NCI-H524 (cell line): ENCODE results near the gene KRTAP4-1.
"Not testable (repeated sequence)": the region's sequence is repeated elsewhere in the genome, so short reads cannot be mapped to it uniquely, and the experiment has no call there.

Source experiments
- DNase-seq, 2 experiments: peaks; one replicate each; lab custom pipeline; 2025; lab: John Stamatoyannopoulos, UW

KRTAP4-1 gene

DNA sequence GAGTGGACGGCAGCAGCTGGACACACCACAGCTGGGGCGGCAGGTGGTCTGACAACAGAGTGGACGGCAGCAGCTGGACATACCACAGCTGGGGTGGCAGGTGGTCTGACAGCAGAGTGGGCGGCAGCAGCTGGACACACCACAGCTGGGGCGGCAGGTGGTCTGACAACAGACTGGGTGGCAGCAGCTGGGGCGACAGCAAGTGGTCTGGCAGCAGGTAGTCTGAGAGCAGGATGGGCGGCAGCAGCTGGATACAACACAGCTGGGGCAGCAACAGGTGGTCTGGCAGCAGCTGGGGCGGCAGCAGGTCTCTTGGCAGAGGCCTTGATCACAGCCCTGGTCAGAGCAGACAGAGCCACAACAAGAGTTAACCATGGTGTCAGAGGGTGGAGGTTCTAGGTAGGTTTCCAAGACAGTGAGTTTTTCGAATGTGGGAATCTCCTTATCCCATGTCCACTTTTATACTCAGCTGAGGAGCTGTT lies at the start of gene KRTAP4-1:
Gene KRTAP4-1 (minus strand): TSS at position 432 of the 482 bp plus-strand sequence. CDS start 57 bp downstream, at position 375.
- no peak for DNase-seq

DNA sequence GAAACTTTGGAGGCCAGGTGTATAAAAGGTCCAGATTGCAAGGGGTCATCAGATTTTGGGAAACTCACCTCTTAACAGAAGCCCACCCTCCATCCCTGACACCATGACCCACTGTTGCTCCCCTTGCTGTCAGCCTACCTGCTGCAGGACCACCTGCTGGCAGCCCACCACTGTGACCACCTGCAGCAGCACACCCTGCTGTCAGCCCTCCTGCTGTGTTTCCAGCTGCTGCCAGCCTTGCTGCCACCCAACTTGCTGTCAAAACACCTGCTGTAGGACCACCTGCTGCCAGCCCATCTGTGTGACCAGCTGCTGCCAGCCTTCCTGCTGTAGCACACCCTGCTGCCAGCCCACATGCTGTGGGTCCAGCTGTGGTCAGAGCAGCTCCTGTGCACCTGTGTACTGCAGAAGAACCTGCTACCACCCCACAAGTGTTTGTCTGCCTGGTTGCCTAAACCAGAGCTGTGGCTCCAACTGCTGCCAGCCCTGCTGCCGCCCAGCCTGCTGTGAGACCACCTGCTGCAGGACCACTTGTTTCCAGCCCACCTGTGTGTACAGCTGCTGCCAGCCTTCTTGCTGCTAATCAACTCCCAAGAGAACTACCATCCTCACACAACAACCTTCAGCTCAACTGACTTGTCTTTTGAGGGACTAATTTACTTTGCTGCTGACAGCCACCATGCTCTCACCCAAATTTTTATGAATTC lies 47.8 kb upstream of the KRTAP4-1 start, which contains the start of gene KRTAP9-3:
Gene KRTAP9-3 (plus strand): TSS at position 51 of the 707 bp plus-strand sequence. CDS start 53 bp downstream, at position 104.
- not testable (repeated sequence) for DNase-seq

DNA sequence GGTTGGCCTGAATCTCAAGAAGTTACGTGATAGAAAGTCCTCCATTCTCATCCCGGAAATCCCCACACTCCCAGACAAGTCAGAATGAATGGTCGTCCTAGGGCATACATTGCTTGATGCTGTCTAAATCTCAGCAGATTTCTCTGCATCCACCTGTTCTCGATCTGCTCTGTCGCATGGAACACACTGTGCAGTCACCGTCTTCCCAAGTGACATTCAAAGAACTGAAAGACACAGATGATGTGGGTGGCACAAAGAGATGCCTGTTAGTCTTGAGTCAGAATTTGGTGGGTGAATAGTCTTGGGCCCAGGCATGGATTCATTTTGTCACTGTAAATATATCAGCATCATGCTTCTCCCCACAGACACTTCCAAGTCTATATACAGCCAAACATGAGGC lies 47.0 kb upstream of the KRTAP4-1 start:
- DNase-seq: no peak

DNA sequence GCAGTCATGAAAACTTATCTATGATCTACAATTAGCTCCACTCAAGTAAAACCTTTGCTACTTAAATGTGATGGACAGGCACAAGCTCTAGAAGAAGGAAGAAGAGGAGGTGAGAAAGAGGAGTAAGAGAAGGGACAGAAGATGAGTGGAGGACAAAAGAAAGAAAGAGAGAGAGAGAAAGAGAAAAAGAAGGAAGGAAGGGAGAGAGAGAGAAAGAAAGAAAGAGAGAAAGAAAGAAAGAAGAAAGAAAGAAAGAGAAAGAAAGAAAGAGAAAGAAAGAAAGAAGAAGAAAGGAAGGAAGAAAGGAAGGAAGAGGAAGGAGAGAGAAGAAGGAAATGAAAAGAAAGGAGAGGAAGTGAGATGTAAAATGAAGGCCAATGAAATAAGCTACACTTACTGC lies 45.4 kb upstream of the KRTAP4-1 start:
- DNase-seq: no peak

DNA sequence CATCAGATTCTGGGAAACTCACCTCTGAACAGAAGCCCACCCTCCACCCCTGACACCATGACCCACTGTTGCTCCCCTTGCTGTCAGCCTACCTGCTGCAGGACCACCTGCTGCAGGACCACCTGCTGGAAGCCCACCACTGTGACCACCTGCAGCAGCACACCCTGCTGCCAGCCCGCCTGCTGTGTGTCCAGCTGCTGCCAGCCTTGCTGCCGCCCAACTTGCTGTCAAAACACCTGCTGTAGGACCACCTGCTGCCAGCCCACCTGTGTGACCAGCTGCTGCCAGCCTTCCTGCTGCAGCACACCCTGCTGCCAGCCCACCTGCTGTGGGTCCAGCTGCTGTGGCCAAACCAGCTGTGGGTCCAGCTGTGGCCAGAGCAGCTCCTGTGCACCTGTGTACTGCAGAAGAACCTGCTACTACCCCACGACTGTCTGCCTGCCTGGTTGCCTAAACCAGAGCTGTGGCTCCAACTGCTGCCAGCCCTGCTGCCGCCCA lies 41.9 kb upstream of the KRTAP4-1 start, which contains the start of gene KRTAP9-2:
Gene KRTAP9-2 (plus strand): TSS at position 51 of the 498 bp plus-strand sequence. CDS start 7 bp downstream, at position 58.
- not testable (repeated sequence) for DNase-seq

DNA sequence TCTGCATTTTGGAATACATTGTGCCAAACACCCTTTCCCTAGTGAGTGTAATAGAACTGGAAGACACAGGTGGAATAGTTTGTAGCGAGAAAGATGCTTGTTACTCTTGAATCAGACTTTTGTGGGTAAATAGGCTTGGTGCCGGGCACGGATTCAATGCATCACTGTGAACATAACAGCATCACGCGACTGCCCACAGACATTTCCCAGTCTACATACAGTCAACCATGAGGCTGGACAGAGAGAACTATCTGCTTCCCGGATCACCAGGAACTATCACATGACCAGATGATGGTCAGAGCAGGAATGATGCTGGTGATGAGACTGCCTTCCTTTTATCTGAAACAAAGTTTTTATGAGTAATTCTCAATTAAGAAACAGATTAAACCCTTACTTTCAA lies 41.3 kb upstream of the KRTAP4-1 start:
- DNase-seq: no peak

DNA sequence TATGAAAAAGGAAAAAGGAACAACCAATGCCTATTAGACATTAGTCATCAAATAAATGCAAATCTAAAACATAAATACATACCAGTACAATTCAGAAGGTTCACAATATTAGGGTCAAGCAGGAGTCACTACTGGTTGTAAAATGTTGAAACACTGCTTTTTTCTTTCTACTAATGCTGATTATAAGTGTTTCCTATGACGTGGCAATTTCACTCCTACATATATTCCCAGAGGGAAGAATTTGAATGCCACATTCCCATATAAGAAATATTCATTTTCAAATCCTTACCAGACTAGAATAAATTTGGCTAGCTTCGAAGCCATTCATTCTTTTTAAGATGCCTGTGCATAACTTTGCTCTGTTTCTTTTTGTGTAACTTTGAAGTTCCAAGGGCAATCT lies 39.1 kb upstream of the KRTAP4-1 start:
- DNase-seq: no peak

DNA sequence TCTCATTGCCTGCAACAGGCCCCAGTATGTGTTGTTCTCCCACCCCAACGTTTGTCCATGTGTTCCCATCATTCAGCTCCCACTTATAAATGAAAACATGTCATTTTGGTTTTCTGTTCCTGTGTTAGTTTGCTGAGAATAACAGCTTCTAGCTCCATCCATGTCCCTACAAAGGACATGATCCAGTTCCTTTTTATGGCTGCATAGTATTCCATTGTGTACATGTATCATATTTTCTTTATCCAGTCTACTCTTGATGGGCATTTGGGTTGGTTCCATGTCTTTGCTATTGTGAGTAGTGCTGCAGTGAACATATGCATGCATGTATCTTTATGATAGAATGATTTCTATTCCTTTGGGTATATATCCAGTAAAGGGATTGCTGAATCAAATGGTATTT lies 31.0 kb upstream of the KRTAP4-1 start:
- no peak for DNase-seq

DNA sequence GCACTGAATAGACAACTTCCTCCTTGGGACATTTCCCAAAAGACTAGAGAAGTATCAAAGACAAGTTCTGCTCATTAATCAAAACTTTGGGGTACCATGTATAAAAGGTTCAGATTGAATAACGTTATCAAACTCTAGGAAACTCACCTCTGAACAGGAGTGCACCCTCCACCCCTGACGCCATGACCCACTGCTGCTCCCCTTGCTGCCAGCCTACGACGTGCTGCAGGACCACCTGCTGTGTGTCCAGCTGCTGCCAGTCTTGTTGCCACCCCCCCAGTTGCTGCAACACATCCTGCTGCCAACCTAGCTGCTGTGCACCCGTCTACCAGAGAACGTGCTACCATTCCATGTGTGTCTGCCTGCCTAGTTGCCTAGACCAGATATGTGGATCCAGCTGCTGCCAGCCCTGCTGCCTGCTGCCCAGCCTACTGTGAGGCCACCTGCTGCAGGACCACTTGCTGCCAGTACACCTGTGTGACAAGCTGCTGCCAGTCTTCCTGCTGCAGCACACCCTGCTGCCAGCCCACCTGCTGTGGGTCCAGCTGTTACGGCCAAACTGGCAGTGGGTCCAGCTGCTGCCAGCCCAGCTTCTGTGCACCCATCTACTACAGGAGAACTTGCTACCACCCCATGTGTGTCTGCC lies 27.9 kb upstream of the KRTAP4-1 start:
- peak in 1 of 2 experiments; percentile 8 for DNase-seq

DNA sequence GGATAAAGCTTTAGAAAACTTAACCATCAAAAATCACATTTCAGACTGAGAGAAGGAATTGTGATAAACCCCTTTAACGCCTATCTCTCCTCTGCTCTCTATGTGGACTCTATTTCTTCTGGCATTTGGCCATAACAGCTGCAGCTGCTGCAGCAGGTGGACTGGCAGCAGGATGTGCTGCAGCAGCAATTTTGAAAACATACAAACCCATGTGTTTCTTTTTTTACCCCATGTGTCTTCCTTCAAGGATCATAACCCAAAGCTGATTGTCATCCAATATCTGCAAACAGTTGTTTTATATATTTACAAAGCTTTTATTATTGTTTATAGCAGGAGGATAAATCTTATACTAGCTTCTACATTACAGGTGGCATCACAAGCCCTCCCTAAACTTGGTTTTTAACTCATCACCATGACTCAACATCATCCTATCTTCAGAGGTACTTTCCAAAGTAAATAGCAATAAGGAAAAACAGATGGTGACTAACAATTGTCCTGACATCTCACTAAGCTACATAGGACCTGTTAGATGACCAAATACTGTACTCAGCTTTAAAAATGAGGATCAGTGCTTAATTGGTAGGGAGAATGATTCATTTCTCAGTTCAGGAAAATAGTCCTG lies 27.2 kb upstream of the KRTAP4-1 start:
- no peak for DNase-seq

DNA sequence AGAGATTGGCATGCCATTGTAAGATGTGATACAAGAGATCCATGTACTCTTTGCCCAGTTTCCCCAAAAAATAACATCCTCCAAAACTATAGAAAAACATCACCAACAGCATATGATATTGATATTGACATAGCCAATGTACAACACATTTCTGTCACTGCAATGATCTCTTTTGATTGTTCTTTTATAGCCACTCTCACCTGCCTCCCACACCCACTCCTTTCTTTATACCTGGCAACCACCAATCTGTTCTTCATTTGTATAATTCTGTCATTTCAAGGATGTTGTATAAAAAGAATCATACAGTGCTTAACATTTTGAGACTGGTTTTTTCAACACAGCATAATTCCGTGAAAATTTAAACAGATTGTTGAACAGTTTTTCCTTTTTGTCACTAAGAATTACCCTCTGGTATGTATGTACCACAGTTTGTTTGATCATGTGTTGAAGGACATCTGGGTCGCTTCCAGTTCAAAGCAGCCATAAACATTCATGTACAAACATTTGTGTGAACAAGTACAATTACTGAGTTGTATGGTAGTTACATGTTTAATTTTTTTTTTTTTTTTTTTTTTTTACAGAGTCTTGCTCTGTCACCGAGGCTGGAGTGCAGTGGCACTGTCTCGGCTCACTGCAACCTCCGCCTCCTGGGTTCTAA lies 14.8 kb upstream of the KRTAP4-1 start:
- no peak for DNase-seq

DNA sequence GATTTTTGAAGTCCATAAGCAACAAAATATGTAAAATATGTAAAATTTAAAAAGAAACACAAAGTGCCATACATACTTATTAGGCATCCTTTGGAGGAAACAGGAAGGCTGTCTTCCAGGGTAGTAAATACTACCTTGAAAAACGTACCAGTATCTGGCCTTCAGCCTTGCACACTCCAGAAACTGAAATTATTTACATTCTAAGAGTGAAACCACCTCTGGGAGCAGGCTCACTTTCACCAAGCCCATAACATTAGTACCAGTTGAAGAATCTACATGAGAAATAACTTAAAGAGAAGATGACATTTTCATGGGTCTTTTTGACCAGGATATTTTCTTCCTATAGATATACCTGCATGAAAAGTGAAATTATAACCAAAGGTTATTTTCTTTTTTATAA lies 11.4 kb upstream of the KRTAP4-1 start:
- no peak for DNase-seq

DNA sequence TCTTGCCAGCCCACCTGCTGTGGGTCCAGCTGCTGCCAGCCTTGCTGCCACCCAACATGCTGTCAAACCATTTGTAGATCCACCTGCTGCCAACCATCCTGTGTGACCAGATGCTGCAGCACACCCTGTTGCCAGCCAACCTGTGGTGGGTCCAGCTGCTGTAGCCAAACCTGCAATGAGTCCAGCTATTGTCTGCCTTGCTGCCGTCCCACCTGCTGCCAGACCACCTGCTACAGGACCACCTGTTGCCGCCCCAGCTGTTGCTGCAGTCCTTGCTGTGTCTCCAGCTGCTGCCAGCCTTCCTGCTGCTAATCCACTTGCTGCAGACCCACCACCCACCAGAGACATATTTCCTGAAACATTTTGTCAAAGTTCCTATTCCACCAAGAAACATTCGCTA lies 5.6 kb upstream of the KRTAP4-1 start:
- DNase-seq: no peak

DNA sequence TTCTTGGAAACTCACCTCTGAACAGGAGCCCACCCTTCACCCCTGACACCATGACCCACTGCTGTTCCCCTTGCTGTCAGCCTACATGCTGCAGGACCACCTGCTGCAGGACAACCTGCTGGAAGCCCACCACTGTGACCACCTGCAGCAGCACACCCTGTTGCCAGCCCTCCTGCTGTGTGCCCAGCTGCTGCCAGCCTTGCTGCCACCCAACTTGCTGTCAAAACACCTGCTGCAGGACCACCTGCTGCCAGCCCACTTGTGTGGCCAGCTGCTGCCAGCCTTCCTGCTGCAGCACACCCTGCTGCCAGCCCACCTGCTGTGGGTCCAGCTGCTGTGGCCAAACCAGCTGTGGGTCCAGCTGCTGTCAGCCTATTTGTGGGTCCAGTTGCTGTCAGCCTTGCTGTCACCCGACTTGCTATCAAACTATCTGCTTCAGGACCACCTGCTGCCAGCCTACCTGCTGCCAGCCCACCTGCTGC lies 5.2 kb upstream of the KRTAP4-1 start, which contains the start of gene KRTAP9-1:
Gene KRTAP9-1 (plus strand): TSS at position 51 of the 482 bp plus-strand sequence. CDS start 0 bp downstream, at position 51.
- DNase-seq: not testable (repeated sequence)

DNA sequence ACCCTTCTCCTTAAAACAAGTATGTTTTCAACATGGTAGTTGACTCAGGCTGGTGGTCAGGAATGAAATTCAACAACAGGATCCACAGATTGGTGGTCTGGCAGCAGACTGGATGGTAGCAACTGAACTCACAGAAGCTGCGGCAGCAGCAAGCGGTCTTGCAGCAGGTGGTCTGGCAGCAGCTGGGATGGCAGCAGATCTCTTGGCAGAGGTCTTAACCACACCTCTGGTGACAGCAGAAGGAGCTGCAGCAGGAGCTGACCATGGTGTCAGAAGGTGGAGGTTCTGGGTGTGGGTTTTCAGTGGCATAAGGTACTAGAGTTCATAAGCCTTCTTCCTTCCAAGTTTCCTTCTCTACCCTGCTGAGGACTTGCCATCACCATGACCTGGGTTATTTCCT lies 2.2 kb upstream of the KRTAP4-1 start:
- no peak for DNase-seq

DNA sequence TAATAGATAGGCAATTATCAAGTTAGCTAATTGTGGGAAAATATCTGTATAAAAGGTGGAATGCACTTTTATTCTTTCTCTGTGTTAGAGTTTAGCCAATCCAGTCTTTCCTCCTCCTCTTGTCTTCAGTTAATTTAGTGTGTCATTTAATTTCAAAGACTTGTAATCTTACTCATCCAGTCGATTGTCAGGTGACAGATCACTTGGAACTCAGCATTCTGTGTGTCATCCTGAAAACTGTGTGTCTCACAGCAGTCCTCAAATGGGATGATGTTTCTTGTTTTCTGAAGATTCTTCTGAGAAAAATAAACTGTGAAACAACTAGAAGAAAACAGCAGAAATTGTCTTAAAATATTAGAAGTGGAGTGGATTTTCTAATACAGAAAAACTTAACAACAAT lies 290 bp upstream of the KRTAP4-1 start:
- no peak for DNase-seq

DNA sequence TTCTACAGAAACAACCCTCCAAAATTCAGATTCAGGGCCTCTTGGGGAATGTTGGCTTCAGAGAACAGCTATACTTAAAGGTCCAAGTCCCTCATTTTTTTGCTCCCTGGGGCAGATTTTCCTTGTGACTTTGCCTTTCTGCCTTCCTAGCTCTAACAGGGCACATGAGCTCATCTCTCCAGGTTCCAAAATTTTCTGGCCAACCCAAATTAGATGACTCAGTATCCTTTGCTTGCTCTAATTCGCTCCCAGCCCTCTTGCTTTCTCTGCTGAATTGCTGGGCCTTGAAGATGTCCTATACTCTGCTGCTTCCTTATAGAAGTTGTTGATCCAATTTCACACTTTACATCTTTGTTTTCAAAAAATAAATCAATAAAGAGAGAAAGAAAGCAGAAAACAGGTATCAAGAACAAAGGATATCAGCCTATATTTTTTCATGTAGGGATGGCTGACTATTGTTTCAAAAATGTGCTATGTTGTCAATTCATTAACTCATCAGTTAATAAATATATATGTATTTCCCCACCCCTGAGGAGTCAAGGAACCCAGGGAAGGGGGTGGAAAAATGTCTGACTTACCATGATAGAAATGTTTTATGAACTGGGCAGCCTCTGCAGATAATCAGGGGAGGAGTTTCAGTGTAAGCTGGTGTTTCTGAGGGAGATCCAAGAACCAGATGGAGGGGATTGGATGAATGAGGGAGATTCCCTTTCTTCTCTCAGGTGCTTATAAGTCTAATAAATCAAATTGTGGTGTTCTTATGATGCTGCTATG lies 5.7 kb downstream of the KRTAP4-1 start:
- DNase-seq: no peak

DNA sequence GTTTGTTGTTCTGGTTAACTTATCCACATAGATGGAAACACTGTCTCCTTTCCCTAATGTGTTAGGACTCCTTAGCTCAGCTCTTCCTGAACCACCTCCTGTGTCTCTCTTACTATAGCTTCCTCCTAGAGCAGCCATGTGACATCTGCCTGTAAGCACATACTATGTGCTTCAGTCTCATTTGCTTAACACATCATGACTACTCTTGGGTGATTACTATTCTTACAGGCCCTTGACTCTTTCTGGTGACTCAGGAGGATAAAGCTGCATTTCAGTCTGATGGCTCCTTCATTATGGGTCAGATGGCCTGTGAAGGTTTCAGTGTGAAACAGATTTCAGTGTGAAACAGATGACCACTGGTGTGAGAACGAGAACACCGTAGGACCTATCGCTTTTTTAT lies 6.4 kb downstream of the KRTAP4-1 start:
- DNase-seq: no peak

DNA sequence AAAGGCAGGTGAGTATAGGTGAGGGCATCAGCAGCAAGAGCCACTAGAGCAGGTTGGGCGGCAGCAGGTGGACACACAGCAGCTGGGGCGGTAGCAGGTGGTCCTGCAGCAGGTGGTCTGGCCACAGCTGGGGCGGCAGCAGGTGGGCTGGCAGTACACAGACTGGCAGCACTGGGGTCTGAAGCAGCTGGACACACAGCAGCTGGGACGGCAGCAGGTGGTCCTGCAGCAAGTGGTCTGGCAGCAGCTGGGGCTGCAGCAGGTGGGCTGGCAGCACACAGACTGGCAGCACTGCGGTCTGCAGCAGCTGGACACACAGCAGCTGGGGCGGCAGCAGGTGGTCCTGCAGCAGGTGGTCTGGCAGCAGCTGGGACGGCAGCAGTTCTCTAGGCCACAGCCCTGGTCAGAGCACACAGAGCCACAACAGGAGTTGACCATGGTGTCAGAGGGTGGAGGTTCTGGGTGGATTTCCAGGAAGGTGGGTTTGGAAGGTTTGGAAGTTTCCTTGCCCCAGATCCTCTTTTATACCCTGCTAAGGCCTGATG lies 6.9 kb downstream of the KRTAP4-1 start, which contains the start of gene KRTAP4-2:
Gene KRTAP4-2 (minus strand): TSS at position 495 of the 545 bp plus-strand sequence. CDS start 57 bp downstream, at position 438.
- DNase-seq: no peak

DNA sequence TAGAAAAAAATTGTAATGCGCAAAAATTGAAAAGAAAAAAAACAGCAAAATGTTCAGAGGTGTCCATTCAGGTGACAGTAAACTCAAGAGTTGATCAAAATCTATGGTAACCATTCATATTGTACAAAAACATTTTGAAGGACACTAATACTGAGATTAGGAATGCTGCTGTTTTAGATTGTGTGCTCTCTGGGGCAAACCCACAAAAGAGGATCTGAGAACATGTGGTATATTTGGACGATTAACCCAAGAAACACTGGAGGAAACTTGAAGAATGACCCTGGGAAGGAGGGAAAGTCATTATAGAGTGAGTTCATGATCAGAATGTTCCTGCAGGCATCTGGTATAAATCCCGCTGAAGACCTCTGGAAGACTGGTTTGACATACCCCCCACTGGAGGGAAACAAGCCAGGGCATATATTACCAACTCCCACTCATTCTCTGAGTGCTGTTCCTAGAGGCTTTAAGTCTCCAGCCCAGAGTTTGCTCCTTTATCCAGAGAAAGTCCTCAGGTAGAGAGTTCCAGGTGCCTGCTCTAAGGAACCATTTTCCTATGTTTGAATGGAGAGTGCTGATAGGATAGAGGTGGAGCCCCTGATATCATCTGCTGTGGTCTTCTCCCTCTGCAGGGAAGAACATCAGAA lies 7.8 kb downstream of the KRTAP4-1 start:
- DNase-seq: no peak
